DND-41 (cell line): ENCODE measurements around the gene PHC2.

Source experiments
- ATAC-seq: fragments of 200-7000 bp; cut with Tn5 transposase; 3 replicates; pipeline ENCODE4 v1.9.1; 2021; ENCODE audit warnings: low read depth; ENCODE audit not compliant: insufficient read depth
- DNase-seq: peaks from one replicate; pipeline ENCODE4 v3.0.0-alpha.2; 2020
- H2AFZ ChIP-seq: 2 replicates; pipeline ENCODE4 v1.6.0; 2012; ENCODE audit warnings: low read depth, low read length
- H3K27ac ChIP-seq: 2 replicates; pipeline ENCODE4 v1.5.1; 2012; ENCODE audit warnings: low read length, inconsistent platforms
- H3K27me3 ChIP-seq: fragments of 200-600 bp; sonication (generic); 2 replicates; pipeline ENCODE4 v1.6.0; 2012; ENCODE audit warnings: low read length, mild to moderate bottlenecking, inconsistent platforms; ENCODE audit not compliant: insufficient read depth, poor library complexity
- H3K36me3 ChIP-seq: 2 replicates; pipeline ENCODE4 v1.5.1; 2012; ENCODE audit warnings: low read length, inconsistent platforms; ENCODE audit not compliant: insufficient read depth
- H3K4me1 ChIP-seq: 2 replicates; pipeline ENCODE4 v1.5.1; 2012; ENCODE audit warnings: mild to moderate bottlenecking, low read length; ENCODE audit not compliant: insufficient read depth
- H3K4me2 ChIP-seq: 2 replicates; pipeline ENCODE4 v1.6.0; 2012; ENCODE audit warnings: mild to moderate bottlenecking, moderate library complexity, low read length, inconsistent platforms; ENCODE audit not compliant: insufficient read depth
- H3K4me3 ChIP-seq, 2 experiments: fragments of 200-600 bp in 1 of 2; shearing (Covaris generic) in 1 of 2; 2 replicates each; pipeline ENCODE4 v1.5.1; 2012 to 2016; ENCODE audit warnings: inconsistent platforms in 2 of 2, low read length in 2 of 2, mild to moderate bottlenecking in 2 of 2, low read depth in 1 of 2, moderate library complexity in 1 of 2
- H3K79me2 ChIP-seq: 2 replicates; pipeline ENCODE4 v1.6.0; 2012; ENCODE audit warnings: low read length, inconsistent platforms; ENCODE audit not compliant: insufficient read depth
- H3K9ac ChIP-seq: 2 replicates; pipeline ENCODE4 v1.6.0; 2012; ENCODE audit warnings: low read depth, mild to moderate bottlenecking, inconsistent platforms, low read length, moderate library complexity
- H3K9me3 ChIP-seq: 2 replicates; pipeline ENCODE4 v1.5.1; 2012; ENCODE audit warnings: low read length, moderate library complexity, mild to moderate bottlenecking, inconsistent platforms; ENCODE audit not compliant: insufficient read depth, severe bottlenecking
- H4K20me1 ChIP-seq: 2 replicates; pipeline ENCODE4 v1.6.0; 2012; ENCODE audit warnings: low read length; ENCODE audit not compliant: insufficient read depth
- EZH2 ChIP-seq: IDR thresholded peaks from 3 replicates; pipeline ENCODE4 v1.6.1; 2012; ENCODE audit warnings: borderline replicate concordance, low read depth, mild to moderate bottlenecking, moderate library complexity, low read length, inconsistent platforms; ENCODE audit not compliant: severe bottlenecking
- TF ChIP-seq, protein P1 (sequence below): IDR thresholded peaks from 2 replicates; pipeline ENCODE4 v1.5.1; 2012; ENCODE audit warnings: borderline replicate concordance, low read length, moderate library complexity, mild to moderate bottlenecking; ENCODE audit not compliant: poor library complexity, severe bottlenecking; ENCODE audit errors: extremely low read depth

Gene PHC2

DNA sequence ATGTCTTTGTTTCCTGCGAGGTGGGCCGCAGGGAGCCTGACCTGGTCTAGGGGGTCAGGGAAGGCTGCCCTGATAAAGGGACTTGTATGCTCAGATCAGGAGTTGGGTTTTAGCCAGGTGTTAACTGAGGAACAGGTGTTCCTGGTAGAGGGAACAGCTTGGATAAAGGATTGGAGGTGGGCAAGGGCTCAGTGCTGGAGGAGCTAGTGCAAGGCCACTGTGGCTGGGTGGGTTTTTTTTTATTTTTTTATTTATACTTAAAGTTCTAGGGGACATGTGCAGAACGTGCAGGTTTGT, 141.1 kb downstream of the PHC2 start:
- ATAC-seq = no peak
- no peak for DNase-seq
- Histone ChIP-seq H3K27me3 (no peaks in the 10 kb centered on the region), H3K4me2 (no peak overlapping the region), H3K27ac (no peak overlapping the region), H3K4me1 (no peaks in the 10 kb centered on the region), H3K9ac (no peak overlapping the region), H4K20me1 (peaks cover 31% of the 10 kb centered on the region), H3K36me3 (peaks cover 67% of the 10 kb centered on the region), H2AFZ (no peak overlapping the region), H3K79me2 (peaks cover 14% of the 10 kb centered on the region; the same call in 1 of the 2 replicates), H3K4me3 (no peak overlapping the region), H3K9me3 (no peaks in the 10 kb centered on the region)
- TF ChIP-seq EZH2 = no peak
- TF ChIP-seq, protein P1, sequence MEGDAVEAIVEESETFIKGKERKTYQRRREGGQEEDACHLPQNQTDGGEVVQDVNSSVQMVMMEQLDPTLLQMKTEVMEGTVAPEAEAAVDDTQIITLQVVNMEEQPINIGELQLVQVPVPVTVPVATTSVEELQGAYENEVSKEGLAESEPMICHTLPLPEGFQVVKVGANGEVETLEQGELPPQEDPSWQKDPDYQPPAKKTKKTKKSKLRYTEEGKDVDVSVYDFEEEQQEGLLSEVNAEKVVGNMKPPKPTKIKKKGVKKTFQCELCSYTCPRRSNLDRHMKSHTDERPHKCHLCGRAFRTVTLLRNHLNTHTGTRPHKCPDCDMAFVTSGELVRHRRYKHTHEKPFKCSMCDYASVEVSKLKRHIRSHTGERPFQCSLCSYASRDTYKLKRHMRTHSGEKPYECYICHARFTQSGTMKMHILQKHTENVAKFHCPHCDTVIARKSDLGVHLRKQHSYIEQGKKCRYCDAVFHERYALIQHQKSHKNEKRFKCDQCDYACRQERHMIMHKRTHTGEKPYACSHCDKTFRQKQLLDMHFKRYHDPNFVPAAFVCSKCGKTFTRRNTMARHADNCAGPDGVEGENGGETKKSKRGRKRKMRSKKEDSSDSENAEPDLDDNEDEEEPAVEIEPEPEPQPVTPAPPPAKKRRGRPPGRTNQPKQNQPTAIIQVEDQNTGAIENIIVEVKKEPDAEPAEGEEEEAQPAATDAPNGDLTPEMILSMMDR = no peak

GRCh38 chr1:33288976-33289857, 141.7 kb downstream of the PHC2 start:
- no peak overlapping the region for H3K4me2 ChIP-seq

GRCh38 chr1:33287317-33287716, 143.6 kb downstream of the PHC2 start:
- TF ChIP-seq EZH2 = no peak
- TF ChIP-seq, protein P1 = no peak
- Histone ChIP-seq H3K36me3 (peaks cover 66% of the 10 kb centered on the region), H3K27me3 (no peaks in the 10 kb centered on the region), H3K9me3 (no peaks in the 10 kb centered on the region), H3K4me2 (no peak overlapping the region), H2AFZ (no peak overlapping the region), H4K20me1 (peaks cover 10% of the 10 kb centered on the region; the same call in 1 of the 2 replicates), H3K27ac (no peak overlapping the region), H3K9ac (no peak overlapping the region), H3K79me2 (0 out of 2 replicates have a peak, but pooled peaks cover 7% of the 10 kb centered on the region), H3K4me1 (no peaks in the 10 kb centered on the region), H3K4me3 (no peak overlapping the region)
- ATAC-seq = no peak
- no peak for DNase-seq

More at GRCh38 chr1:33288976-33289857, 141.7 kb downstream of the PHC2 start:
- no peaks in the 10 kb centered on the region for H3K9me3 ChIP-seq
- H3K9ac ChIP-seq = no peak overlapping the region
- no peak overlapping the region for H3K4me3 ChIP-seq
- DNase-seq = no peak
- no peak overlapping the region for H2AFZ ChIP-seq
- ATAC-seq = no peak
- TF ChIP-seq EZH2 = no peak
- TF ChIP-seq, protein P1 = no peak
- peaks cover 26% of the 10 kb centered on the region for H4K20me1 ChIP-seq
- H3K79me2 ChIP-seq = peaks cover 14% of the 10 kb centered on the region; the same call in 1 of the 2 replicates
- no peaks in the 10 kb centered on the region for H3K4me1 ChIP-seq
- H3K27ac ChIP-seq = no peak overlapping the region
- H3K27me3 ChIP-seq = no peaks in the 10 kb centered on the region
- H3K36me3 ChIP-seq = peaks cover 66% of the 10 kb centered on the region
